NCI-H460 (cell line): ENCODE measurements around the gene RANBP10. TPM values are rescaled to one million over a fixed set of nuclear protein-coding genes. Genes with fewer than 3 reads are reported as not detected.

Experiments
- DNase-seq: peaks from one replicate; pipeline ENCODE4 v3.0.0-alpha.2; 2016; ENCODE audit warnings: low read depth; ENCODE audit errors: extremely low read depth
- total RNA-seq: library from RNA; depleted of rRNA; stranded (reverse); fragments of >200 nt; shearing (Covaris generic); gene quantifications from 2 replicates; pipeline ENCODE4 v1.2.3, GENCODE V29; 2014

RANBP10 gene
- total RNA-seq, 1 experiment from 2014 or later: 6.8 TPM

DNA sequence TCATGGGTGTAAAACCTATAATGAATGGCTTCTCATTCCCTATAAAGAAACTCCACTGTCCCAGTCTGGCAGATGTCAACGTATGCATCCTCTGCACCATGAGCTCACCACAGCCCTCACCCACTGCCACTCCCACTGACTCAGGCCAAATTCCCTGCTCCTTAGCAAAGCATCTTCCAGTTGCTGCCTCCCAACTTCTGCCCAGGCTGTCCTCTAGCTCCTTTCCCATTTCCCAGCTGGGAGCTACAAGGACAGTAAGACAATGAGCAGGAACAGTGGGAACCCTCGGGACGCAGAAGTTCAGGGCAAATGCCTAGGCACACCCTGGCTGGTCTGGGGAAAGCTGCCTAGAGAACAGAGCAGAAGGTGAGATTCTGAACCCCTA lies 26.7 kb upstream of the RANBP10 start:
- no peak for DNase-seq

DNA sequence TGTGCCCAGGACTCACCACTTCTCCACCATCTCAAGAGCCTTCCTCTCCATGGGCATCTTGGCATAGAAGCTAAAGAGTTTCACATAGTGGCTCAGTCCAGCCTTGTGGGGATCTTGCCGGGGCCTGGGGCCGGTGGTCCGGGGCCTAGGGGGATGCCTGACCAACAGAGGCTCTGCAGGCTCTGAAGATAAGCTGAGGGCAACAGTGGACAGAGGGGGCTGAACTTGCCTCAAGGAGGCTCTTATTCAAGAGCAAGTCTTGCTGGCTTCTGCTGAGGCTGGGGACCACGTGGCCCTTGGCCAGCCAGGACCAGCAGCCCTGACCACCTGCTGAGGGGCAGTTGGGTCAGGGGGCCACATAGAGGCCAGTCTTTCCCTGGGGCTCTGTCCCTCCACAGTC lies 22.3 kb upstream of the RANBP10 start:
- no peak for DNase-seq

DNA sequence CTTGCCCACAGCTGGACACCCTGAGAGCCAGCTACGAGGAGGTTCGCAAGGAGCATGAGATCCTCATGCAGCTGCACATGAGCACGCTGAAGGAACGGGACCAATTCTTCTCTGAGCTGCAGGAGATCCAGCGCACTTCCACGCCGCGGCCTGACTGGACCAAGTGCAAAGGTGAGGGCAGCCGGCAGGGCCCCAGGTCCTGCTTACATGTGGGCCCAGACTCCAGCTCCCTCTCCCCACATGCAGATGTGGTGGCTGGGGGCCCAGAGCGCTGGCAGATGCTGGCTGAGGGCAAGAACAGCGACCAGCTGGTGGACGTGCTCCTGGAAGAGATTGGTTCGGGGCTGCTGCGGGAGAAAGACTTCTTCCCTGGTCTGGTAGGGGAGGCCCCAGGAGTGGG lies 19.5 kb upstream of the RANBP10 start:
- no peak for DNase-seq

DNA sequence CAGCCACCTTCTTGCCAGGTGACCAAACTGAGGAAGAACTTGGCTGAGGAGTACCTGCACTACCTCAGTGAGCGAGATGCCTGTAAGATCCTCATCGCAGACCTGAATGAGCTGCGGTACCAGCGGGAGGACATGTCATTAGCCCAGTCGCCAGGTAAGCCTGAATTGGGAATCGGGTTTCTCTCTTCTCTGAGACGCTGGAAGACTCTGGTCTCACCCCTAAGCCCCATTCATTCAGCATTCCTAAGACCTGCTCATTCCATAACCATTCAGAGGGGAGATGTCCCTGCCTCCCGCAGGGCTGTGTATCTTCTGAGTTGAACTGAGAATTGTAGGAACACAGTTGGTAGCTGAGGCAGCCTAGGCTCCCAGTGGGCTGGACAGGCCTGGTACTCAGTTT lies 18.8 kb upstream of the RANBP10 start:
- no peak for DNase-seq

DNA sequence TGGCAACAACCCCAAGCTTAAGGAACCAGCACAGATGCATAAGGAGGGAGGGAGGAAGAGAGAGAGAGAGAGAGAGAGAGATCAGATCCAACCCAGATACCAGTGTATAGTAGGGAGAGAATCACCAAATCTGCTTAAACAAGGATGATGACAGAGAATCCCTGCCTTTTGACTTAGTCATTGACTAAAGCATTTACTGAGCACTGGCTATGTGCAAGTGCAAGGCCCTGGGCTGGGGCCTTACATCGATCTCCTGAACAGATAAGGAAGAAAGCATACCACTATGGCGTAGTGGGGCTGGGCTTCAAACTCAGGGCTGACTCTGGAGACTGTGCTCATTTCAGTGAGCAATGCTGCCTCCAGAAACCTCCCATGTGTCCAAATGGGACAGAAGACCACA lies 16.2 kb upstream of the RANBP10 start:
- DNase-seq: no peak

DNA sequence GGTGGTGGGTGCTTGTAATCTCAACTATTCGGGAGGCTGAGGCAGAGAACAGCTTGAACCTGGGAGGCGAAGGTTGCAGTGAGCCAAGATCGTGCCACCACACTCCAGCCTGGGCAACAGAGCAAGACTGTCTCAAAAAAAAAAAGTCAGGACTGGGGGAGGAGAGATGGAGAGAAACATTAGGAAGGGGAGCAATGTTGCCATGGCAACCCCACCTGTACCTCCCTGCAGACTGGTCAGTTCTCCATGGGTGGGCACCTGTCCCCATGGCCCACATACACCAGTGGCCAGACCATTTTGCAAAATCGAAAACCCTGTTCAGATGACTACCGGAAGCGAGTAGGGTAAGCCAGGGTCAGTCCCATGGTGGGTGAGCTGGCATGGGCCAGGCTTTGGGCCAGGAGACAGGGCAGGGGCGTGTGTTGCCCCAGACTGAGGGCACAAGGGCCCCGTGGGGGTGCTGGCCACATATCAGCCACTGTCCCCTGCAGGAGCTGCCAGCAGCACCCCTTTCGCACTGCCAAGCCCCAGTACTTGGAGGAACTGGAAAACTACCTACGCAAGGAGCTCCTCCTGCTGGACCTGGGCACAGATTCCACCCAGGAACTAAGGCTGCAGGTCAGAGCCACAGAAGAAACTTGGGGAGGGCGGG lies 14.4 kb upstream of the RANBP10 start:
- DNase-seq: no peak

DNA sequence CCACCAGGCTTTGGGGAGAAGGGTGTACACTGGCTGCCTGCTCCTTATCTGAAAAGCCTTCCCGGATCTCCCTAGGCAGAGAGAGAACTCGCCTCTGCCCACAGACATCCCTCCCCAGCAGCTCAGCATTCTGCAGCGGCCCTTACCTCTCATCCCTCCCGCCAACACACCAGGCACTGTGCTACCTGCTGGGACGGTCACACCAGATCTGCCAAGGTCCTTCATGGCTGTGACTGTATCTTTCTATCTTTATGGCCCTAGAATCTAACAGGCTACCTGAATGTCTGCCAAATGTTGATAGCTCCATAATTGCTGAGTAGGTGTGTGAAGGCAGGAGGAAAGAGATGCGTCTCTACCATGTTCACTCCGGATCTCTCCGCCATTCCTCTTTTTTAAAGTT lies 8.2 kb upstream of the RANBP10 start:
- DNase-seq: no peak

DNA sequence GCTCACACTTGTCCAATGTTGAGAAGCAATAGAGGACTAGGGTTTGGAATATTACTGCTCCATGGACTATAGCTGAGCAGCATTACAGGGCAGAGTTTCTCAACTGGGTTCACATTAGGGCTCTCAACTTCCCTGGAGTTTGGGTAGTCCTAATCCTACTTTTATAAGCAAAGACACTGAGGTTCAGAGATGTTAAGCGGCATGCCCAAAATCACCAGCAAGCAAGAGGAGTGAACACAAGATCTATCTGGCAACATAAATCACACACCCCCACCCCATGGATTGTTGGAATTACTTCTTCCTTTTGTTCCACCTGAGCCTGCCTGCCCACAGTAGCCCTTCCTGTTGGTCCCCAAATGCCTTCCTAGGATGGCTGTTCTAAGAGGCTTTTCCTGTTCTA lies 5.5 kb upstream of the RANBP10 start:
- DNase-seq: no peak

DNA sequence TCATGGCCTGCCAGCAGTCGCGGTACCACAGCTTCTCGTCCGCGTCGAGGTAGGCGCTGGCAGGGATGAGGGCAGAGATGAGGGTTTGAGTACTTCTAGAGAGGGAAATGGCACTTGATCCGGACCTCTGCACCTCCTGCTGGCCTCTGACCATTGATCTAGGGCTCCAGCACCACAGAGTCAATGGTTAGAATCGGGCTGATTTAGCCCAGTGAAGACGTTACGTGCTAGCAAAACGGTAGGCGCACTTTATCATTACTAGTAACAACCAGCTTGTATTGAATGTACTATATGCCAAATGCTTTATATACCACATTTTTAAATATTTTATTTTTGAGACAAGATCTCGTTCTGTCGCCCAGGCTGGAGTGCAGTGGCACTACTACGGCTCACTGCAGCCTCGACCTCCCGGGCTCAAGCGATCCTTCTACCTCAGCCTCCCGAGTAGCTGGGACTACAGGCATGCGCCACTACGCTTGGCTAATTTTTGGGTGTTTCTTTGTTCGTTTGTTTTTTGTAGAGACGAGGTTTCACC lies 855 bp upstream of the RANBP10 start:
- DNase-seq: no peak

DNA sequence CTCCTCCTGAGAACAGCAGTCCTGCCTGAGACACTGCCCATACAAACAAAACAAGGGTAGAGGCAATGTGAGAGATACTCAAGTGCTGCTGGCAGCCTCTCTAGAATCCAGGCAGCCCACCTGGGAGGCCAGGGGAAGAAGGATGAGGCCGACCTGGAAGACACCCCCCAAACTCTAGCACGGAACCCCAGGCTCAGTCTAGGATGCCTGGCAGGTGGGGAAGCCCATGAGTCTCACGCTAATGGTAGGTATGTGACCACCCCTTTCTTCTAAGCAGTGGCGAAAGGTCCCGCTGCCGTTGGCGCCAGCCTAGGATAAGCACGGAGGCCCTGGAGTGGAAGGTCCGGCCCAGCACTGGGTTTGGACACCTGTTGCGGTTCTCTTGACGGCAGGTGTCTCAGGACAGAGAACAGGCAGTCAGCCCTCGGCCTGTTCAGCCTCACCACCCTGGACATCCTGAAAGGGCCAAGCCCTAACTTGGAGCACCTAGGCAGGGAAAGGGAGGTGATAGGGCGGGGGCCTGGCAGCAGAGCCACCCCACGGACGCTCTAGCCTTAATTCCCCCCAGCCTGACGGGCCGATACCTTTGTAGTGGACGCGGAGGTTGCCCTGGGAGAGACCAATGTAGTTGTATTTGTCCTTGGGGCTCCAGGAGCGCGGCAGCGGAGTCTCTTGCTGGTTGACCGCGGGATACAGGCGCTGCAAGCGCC lies 487 bp downstream of the RANBP10 start:
- DNase-seq: no peak

DNA sequence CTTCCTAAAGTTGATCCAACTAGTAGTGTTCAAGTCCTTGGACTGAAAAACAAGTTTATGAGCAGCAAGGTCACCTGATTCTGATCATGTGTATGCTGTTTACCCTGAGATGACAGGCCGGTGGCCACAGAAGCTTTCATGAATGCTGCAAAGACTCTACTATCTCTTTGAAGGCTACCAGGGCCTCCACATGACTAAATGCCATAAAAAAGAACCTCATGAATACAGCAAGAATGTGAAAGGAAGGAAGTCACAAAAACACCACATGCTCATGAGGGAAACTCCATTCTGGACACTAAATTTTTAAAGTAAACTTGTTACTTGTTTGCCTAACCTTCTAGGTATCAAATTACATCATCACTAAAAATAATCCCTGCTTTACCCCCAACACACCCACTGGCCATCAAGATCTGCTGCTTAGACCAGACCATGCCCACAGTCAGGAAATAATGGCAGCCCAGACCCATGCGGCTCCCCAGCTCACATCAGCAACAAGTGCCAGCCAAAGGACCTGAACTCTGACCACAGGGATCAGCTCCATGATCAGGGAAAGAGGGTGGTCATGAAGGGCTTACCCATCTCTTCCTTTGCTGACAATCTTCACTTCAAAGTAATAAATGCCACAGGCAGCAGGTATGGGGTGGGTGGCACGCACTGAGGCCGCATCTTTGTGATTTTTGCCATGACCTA lies 1.4 kb downstream of the RANBP10 start:
- DNase-seq: no peak

DNA sequence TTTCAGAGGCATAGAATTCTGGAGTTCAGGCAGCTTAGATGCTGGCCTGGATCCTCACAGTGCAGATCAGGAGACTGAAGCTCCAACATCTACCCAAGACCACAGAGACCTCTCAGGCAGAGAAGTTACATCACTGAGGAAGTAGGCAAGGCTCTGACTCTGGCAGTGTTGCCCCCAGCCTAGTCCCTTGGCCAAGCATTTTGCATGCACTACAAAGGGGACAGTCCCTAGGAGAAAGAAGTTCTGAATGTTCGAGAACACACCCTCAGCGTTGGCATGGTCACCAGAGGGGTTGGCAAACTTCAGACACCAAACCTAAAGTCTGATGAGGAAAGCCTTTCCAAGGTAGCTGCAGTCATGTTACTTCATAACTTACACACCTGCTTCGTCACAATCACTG lies 2.5 kb downstream of the RANBP10 start:
- no peak for DNase-seq

DNA sequence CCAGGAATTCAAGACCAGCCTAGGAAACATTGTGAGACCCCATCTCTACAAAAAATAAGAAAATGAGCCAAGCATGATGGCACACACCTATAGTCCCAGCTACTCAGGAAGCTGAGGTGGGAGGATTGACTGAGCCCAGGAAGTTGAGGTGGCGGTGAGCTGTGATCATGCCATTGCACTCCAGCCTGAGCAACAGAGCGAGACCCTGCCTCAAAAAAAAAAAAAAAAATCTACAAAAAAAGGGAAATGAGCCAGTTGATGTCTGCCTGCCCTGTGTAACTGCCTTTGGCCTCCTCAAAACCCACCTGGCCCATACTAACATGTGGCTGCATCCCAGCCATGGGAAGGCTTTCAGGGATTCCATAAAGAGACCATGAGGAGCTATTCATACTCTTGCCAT lies 4.5 kb downstream of the RANBP10 start:
- no peak for DNase-seq

DNA sequence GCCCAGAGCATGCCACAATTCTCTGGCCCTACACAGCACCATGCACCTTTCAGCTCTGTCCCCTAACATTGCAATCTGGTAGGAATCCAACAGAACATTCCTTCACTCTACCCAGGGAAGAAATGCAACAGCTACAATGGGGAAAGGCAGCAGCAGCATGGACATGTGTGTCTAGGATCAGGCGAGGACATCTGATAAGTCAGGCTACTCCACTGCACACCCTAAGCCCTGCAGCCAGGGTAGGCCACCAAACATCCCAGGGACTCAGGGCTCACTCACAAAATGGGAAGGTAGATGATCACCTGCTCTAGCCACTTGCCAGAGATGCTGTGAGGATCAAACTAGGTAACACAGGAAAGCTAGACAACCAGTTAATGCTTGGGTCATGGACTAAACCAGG lies 5.1 kb downstream of the RANBP10 start:
- DNase-seq: no peak

DNA sequence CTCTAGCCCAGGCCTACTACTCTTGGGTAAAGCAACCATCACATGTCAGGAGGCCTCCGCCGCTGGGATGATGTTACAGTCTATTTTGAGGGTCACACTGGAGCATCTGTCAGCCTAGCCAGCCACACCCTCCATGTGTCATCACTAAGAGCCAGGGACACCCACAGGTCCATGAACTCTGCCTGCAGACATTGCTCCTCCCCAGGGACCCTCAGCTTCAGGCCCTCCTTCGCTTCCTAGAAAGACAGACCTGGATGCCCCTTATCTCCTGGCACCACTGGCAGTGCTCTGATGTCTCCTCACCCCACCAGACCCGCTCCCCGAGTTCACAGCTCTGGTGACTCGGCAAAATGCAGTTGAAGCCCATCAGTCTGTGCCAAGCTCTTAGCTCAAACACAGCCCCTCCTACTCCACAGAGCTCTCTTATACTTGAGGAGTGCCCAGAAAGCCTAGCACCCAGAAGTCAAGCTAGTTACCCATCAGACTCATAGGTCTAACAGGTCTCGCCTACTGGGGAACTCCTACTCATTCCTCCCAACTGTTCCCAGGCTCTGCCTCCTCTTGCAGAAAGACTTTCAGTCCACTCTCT lies 5.9 kb downstream of the RANBP10 start:
- DNase-seq: no peak

DNA sequence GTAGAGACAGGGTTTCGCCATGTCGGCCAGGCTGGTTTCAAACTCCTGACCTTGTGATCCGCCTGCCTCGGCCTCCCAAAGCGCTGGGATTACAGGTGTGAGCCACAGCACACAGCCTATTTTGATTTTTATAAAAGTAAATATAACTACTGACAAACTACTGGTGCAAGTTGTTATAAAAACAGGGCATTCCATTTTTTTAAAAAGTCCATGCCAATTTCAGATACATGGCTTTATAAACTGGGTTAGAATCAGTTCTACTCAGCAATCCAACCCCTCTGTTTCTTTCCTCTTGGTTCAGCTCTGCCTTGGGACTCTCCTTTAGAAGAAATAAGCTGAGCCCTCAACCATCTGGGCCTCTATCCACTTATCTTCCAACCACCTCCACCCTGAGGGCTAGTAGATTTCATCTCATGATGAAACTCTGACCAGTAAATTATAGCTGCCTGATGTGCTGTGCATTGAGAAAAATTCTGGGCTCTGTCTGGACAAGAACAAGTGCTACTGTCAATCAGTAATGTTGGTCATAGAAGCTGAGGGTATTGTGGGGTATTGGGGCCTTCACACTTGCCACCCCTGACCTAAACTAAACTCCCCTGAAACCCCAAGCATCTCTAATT lies 10.2 kb downstream of the RANBP10 start:
- DNase-seq: no peak

DNA sequence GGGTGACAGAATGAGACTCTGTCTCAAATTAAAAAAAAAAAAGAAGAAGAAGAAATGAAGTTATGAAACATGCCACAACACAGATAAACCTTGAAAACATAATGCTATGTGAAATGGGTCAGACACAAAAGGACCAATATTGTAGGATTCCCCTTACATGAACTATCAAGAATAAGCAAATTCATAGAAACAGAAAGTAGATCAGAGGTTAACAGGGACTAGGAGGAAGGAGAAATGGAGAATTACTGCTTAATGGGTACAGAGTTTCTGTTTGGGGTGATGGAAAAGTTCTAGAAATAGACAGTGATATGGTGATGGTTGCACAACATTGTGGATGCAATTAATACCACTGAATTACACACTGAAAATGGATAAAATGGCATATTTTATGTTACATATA lies 16.3 kb downstream of the RANBP10 start:
- no peak for DNase-seq

DNA sequence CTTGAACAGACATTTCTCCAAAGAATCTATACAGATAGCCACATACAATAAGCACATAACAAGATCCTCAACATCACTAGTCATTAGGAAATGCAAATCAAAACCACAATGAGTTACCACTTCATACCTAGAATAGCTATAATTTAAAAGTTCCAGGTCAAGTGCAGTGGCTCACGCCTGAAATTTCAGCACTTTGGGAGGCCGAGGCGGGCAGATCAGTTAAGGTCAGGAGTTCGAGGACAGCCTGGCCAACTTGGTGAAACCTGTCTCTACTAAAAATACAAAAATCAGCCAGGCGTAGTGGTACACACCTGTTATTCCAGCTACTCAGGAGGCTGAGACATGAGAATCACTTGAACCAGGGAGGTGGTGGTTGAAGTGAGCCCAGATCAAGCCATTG lies 19.9 kb downstream of the RANBP10 start:
- no peak for DNase-seq

DNA sequence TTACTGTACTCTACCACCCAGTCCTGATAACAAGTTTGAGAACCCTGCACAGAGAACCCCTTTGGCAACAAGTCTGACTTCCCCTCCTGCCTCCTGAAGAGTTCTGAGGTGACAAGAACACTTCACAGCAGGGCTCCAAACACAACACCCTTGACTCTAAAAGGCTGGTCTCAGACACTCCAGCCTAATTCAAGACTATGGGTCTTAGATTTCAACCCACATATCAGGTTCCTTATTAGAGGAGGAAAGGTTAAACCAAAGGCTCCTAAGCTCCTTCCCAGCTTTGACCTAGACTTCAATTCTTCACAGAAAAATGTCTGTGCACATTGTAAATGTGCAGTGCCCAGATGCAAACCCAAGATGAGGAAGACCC lies 23.0 kb downstream of the RANBP10 start:
- no peak for DNase-seq

DNA sequence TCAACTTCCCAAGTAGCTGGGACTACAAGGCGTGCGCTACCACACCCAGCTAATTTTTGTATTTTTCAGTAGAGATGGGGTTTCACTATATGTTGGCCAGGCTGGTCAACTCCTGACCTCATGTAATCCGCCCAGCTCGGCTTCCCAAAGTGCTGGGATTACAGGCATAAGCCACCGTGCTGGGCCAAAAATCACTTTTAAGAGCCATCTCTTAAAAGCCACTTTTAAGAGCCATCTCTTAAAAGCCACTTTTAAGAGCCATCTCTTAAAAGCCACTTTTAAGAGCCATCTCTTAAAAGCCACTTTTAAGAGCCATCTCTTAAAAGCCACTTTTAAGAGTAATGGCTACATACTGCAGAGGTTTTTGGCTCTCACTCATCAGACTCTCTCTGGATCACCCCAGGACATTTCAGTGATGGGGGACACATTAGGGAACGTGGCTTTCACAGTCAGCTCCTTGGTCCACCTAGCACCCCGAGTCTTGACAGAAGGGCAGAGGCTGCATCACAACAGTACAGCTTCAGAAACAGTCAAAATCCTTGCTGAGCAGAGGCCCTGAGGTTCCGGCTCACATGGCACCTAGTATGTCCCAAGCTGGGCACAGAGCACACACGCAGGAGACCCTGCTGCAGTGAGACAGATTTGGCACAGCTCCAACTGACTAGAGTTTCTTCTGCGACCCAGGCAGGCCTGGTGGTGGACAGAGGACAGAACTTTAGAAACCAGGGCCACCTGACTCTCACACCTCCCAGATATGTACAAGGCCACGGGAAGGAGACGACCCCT lies 23.6 kb downstream of the RANBP10 start:
- no peak for DNase-seq
